GM18858 (cell line): ENCODE measurements around the gene SLC13A4.
"Not testable (repeated sequence)": the region's sequence is repeated elsewhere in the genome, so short reads cannot be mapped to it uniquely, and the experiment has no call there.

Source experiments
- ATAC-seq: cut with Tn5 transposase; IDR thresholded peaks from one replicate; pipeline ENCODE4 v1.9.1; 2021; ENCODE audit not compliant: unreplicated experiment

Gene SLC13A4

DNA sequence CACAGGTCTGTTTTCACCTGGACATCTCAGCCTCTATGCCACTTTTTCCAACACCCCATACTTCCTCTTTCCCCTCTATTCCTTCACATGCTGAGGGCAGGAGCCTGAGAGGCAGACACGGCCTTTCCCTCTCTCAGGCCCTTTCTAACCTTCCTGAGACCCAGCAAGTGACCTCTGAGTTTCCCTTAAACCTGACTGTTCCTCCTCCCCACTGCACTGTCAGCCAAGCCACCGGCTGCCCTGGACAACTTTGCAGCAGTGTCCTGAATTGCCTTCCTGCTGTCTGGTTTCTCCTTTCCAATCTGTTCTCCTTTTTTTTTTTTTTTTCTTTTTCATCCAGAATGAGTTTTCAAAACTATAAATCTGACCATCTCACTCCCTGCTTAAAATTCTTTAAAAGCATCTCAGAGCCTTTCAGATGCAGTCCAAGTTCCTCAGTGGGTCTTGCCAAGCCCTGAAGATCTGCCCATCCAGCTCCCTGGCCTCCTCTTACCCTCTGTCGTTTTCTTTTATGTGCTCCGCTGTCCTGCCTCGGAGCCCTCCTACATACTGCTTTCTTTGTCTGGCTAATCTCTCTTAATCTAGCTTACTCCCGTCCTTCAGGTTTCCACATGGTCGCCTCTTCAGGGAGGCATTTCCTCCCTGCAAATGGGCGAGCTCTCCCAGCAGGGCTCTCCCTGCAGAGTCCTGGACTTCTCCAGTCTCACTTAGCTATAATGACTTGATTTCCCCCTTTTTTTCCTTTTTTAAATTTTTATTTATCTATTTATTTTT lies 30.5 kb downstream of the SLC13A4 start:
- ATAC-seq: no peak

DNA sequence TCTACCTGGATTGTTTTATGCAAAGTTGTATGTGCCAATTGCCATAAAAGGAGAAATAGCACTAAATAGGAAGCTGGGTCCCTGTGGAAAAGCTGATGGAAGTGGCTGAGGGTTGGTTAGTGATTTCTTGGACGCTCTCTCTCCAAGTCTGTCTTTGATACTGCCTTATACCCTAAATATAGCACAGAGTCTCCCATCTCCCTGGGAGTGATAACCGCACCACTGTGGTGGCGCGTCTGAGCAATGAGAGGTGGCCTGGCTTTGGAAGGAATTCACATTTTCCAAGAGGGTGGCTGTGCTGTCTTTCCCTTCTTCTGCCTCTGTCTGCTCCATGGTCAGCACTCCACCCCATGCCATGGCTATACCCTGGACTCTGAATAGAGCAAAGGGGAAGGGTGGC lies 34.4 kb downstream of the SLC13A4 start:
- ATAC-seq: no peak

- ATAC-seq: not testable (repeated sequence)
Observed at GRCh38 chr7:135692606-135693005, 35.4 kb downstream of the SLC13A4 start.

GRCh38 chr7:135692055-135692454 lies 35.9 kb downstream of the SLC13A4 start:
- ATAC-seq: no peak

GRCh38 chr7:135690566-135690965 lies 37.4 kb downstream of the SLC13A4 start:
- ATAC-seq: no peak

- no peak for ATAC-seq
Observed at GRCh38 chr7:135687466-135687865, 40.5 kb downstream of the SLC13A4 start.

- no peak for ATAC-seq
Observed at GRCh38 chr7:135685306-135686084, 42.5 kb downstream of the SLC13A4 start.

- ATAC-seq: no peak
Observed at GRCh38 chr7:135684699-135685098, 43.3 kb downstream of the SLC13A4 start.

- no peak for ATAC-seq
Observed at GRCh38 chr7:135684136-135684535, 43.9 kb downstream of the SLC13A4 start.

- ATAC-seq: no peak
Observed at GRCh38 chr7:135683609-135684008, 44.4 kb downstream of the SLC13A4 start.

DNA sequence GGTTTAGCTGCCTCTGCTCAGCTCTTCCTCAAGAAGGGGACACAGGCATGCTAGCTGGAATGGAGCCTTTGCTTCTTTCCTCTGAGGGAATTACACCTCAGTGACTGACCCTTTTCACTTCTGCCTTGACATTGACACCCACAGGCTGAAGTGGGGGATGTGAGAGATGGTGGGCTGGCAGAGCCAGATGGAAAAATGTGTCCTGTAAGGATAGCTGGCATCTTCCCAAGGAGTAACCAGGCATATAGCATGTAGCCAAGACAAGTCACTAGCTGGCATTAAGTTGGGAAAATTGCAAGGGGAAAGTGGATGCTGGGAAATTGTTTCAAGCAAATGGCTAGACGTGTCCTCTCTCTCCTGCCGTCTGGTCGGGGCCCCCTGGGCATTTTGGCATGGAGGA lies 45.8 kb downstream of the SLC13A4 start:
- no peak for ATAC-seq

- ATAC-seq: no peak
Observed at GRCh38 chr7:135681762-135682161, 46.2 kb downstream of the SLC13A4 start.

DNA sequence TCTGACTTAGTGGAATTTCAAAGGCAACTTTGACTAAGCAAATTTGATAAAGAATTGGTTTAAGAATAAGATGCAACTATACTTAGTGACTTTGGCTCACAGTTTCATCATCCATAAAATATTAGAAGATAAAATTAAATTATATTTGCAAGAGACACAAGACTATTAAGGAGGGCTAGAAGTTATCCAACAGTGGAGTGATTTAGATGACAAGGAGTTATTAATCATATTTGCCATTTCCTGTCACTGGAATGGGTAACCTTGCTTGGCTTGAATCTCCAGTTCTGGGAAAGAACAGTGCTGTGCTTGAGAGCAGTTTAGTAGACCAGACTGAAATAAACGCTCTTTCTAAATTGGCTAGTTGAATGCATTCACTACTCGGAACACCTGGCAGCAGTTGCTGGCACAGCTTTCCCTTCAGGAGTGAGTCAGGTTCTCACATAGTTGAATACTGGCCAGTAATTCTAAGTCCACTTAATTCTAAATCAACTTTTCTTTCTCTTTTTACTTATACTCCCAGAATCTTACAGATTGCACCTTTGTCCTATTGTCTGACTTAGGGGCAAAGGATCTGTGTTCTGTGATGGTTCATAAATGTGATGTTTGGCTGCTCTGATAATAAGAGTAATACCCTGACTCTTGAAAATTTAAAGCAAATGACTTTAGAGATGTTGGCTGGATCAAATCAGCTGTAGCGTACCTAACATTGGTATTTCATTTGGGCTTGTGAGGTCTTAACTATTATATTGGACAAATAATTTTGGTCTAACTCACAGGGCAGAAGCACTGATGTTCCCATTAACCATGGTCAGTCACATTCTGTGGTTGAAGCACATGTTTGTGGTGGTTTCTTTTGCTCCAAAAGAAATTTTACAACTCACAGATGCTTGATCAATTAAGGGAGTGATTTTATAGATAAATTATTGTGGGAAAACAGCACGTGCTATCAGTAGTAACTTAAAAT lies 49.1 kb downstream of the SLC13A4 start:
- ATAC-seq: no peak

DNA sequence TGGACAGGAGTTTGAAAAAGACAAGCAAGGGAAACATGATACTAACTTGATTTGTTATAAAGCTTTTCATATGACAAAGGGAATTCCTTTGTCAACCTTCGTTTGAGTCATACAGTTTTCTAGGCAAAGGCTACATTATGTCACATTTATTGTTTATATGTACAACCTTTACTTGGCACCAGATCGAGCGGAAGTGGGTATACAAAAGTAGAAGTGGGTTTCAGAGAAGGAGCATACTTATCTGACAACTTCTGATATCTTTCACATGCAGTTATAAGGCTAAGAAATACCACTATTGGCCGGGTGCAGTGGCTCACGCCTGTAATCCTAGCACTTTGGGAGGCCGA lies 54.7 kb downstream of the SLC13A4 start:
- ATAC-seq: no peak

DNA sequence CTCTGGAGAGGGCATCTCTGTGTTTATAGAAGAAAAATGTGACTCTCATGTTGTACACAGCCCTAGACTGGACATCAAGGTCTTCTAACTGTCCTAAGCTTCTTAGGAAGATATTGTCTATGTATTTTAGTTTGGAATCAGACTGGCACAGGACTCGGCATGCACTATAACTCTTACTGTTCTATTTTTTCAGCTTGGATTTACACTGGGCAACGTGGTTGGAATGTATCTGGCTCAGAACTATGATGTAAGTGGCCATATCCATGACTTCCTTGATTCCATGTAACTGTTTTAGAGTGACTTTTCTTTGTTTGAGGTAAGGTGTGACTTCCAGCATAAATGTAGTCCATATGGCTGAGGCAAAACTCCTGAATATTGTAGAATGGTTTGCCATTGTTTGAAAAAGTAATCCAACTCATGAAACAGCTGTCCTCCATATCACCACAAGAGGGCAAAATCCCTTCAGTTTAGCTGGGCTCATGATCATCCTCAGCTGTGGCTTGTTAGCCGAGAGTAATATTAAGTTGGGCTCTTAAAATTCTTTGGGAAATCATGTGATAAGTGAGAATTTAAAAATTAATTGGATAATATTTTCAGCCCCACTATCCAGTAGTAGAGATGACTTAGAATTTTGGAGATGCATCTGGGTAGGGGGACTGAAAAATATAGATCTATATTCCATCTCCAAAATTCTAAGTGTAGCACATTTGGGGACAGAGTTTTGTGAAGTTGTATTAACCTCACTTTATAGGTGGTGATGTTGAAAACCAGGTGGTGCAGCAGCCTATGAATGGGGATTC lies 55.2 kb downstream of the SLC13A4 start:
- peak; percentile 70 for ATAC-seq

DNA sequence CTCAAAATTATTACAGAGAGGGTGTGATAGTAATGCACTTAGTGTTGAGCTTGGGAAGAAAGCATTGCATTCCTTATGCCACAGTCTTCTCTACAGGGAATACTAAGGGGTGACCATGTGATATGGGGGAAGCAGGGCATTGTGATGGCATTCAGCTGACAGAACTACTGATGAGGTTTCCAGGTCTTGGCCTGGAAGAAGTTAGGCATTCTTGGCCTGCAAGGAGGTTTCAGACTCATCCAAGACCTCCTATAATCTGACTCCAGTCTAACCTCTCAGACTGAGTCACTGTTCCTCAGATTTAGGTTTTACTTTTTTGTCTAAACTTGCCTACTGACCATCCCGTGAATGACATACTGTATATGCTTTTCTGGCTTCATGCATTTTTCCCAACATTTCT lies 57.8 kb downstream of the SLC13A4 start:
- no peak for ATAC-seq

DNA sequence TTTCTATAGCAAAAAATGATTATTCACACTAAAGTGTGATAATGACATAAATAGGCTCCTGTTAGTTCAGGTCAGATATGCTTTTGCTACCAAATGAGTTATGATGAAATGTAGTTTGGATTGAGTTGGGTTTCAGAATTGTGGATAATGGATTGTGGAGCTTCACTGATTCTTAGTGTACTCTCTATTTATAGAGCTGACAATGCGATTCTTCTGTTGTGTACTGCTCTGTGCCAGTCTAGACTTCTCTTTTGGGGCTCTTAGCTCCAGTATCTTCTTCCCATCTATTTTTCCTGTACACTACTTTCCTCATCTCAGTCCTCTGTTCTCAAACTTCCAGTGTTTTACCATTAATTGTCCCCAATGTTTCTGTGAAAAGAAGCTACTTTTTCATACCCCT lies 58.2 kb downstream of the SLC13A4 start:
- ATAC-seq: no peak

GRCh38 chr7:135668852-135669395 lies 59.1 kb downstream of the SLC13A4 start:
- not testable (repeated sequence) for ATAC-seq

DNA sequence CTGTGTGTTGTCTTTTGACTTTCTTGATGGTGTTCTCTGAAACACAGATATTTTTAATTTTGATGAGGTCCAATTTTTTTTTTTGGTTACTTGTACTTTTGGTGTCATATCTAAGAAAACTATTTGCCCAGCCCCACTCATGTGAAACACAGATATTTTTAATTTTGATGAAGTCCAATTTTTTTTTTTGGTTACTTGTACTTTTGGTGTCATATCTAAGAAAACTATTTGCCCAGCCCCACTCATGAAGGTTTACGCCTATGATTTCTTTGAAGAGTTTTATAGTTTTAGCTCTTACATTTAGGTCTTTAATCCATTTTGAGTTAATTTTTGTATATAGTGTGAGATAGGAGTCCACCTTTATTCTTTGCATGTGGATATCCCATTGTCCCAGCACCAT lies 60.4 kb downstream of the SLC13A4 start:
- not testable (repeated sequence) for ATAC-seq

- ATAC-seq: no peak
Observed at GRCh38 chr7:135666846-135667245, 61.1 kb downstream of the SLC13A4 start.
